HepG2 (cell line): ENCODE measurements around the gene VAC14. TPM values are rescaled to one million over a fixed set of nuclear protein-coding genes. Genes with fewer than 3 reads are reported as not detected.

Source experiments
- ATF2 ChIP-seq: sonication (generic); formaldehyde crosslinking; IDR thresholded peaks from 2 replicates; pipeline ENCODE4 v1.4.0; 2020; ENCODE audit warnings: missing genetic modification reagents
- BCL3 ChIP-seq: sonication (generic); formaldehyde crosslinking; IDR thresholded peaks from 2 replicates; pipeline ENCODE4 v1.5.1; 2020; ENCODE audit warnings: mild to moderate bottlenecking, missing genetic modification reagents, moderate library complexity
- CBX1 ChIP-seq: IDR thresholded peaks from one replicate; pipeline ENCODE4 v1.6.1; 2016; ENCODE audit warnings: antibody characterized with exemption, low read depth
- CSRNP1 ChIP-seq: sonication (generic); formaldehyde crosslinking; IDR thresholded peaks from 2 replicates; pipeline ENCODE4 v1.8.1; 2023; ENCODE audit warnings: mild to moderate bottlenecking, missing genetic modification reagents
- ELF3 ChIP-seq: IDR thresholded peaks from 2 replicates; pipeline ENCODE4 v1.6.1; 2016; ENCODE audit warnings: missing genetic modification reagents, missing compliant biosample characterization
- EZH2 ChIP-seq: conservative IDR thresholded peaks from 2 replicates; pipeline ENCODE4 v1.6.1; 2012; ENCODE audit warnings: mild to moderate bottlenecking, low read depth, low read length, moderate library complexity
- FOXO1 ChIP-seq: sonication (generic); formaldehyde crosslinking; IDR thresholded peaks from 2 replicates; pipeline ENCODE4 v1.4.0; 2020; ENCODE audit warnings: missing genetic modification reagents
- FOXP1 ChIP-seq, 2 experiments: fragments of 450-650 bp in 1 of 2; IDR thresholded peaks; 2 replicates each; pipeline ENCODE4 v1.6.1; 2017 to 2018; ENCODE audit warnings: antibody characterized with exemption in 1 of 2
- MEIS2 ChIP-seq: sonication (generic); formaldehyde crosslinking; IDR thresholded peaks from 2 replicates; pipeline ENCODE4 v1.9.0; 2021; ENCODE audit warnings: mild to moderate bottlenecking, missing genetic modification reagents
- NKX3-1 ChIP-seq: sonication (generic); formaldehyde crosslinking; IDR thresholded peaks from 2 replicates; pipeline ENCODE4 v1.5.0; 2020; ENCODE audit warnings: missing genetic modification reagents
- NR2F2 ChIP-seq: IDR thresholded peaks from 2 replicates; pipeline ENCODE4 v1.6.1; 2012; ENCODE audit warnings: low read depth, inconsistent platforms, borderline replicate concordance
- PPARG ChIP-seq: conservative IDR thresholded peaks from 2 replicates; pipeline ENCODE4 v1.6.1; 2016; ENCODE audit warnings: missing biosample characterization, missing genetic modification reagents
- PRDM15 ChIP-seq: sonication (generic); formaldehyde crosslinking; IDR thresholded peaks from 2 replicates; pipeline ENCODE4 v1.4.0; 2020; ENCODE audit warnings: missing genetic modification reagents
- PTBP1 ChIP-seq: fragments of 200-400 bp; formaldehyde crosslinking; IDR thresholded peaks from 2 replicates; pipeline ENCODE4 v1.6.1; 2018; ENCODE audit warnings: low read length, low read depth; ENCODE audit not compliant: poor library complexity, severe bottlenecking
- SP1 ChIP-seq, 2 experiments: fragments of 450-650 bp in 1 of 2; sonication (generic) in 1 of 2; formaldehyde crosslinking in 1 of 2; IDR thresholded peaks; 2 replicates each; pipeline versions ENCODE4 v1.4.0 to v1.6.1; 2016 to 2020; ENCODE audit warnings: missing genetic modification reagents in 1 of 2
- TRAFD1 ChIP-seq: sonication (generic); formaldehyde crosslinking; IDR thresholded peaks from 2 replicates; pipeline ENCODE4 v1.5.1; 2020; ENCODE audit warnings: missing genetic modification reagents, mild to moderate bottlenecking, borderline replicate concordance
- ZNF543 ChIP-seq: sonication (generic); formaldehyde crosslinking; IDR thresholded peaks from 2 replicates; pipeline ENCODE4 v1.4.0; 2020; ENCODE audit warnings: mild to moderate bottlenecking, missing genetic modification reagents
- polyA plus RNA-seq, 8 experiments: library from polyadenylated mRNA; depleted of rRNA in 3 of 8; stranded (reverse) in 7 of 8; unstranded in 1 of 8; fragments of >200 nt; fragmentation: Illumina TruSeq in 4 of 8; extraction: Trizol in 4 of 8; gene quantifications; 2 replicates each; pipeline versions ENCODE4 v1.2.1 to v1.2.3, GENCODE V29; 2011 to 2016; ENCODE audit warnings: low read depth in 4 of 8, missing spikeins in 1 of 8, mixed read lengths in 1 of 8; ENCODE audit not compliant: insufficient read depth in 1 of 8
- total RNA-seq, 5 experiments: library from RNA; depleted of rRNA; stranded (reverse); fragments of >200 nt; fragmentation: Illumina TruSeq; extraction: Trizol; gene quantifications; 2 replicates each; pipeline ENCODE4 v1.2.3, GENCODE V29; 2016; ENCODE audit warnings: low read depth in 1 of 5

The VAC14 gene
- total and polyA plus RNA-seq, 2 of the 13 experiments (the other 11 are each of a cell fraction or from before 2014, with no cell fraction given) = 23.5 to 24.6 TPM

- peak; percentile 55; the same call in 1 of the 2 replicates for TF ChIP-seq CSRNP1 (CRISPR knock-in tag)
- peak; percentile 61; the same call in 1 of the 2 replicates for TF ChIP-seq ZNF543 (CRISPR knock-in tag)
- no peak for TF ChIP-seq EZH2
- peak; percentile 81; the same call in 1 of the 2 replicates for TF ChIP-seq NKX3-1 (CRISPR knock-in tag)
- no peak for TF ChIP-seq TRAFD1
- no peak for TF ChIP-seq PRDM15 (CRISPR knock-in tag)
- TF ChIP-seq PTBP1 = peak; percentile 34
- TF ChIP-seq PPARG (CRISPR knock-in tag) = peak; percentile 55; the same call in 1 of the 2 replicates
- TF ChIP-seq BCL3 = 0 out of 2 replicates have a peak, but pooled peaks have one; percentile 33
- TF ChIP-seq FOXP1 (IDR thresholded peaks at IDR 0.05) = no peak
- no peak for TF ChIP-seq FOXP1 (CRISPR knock-in tag; IDR thresholded peaks at IDR 0.05)
- TF ChIP-seq SP1 (IDR thresholded peaks at IDR 0.05) = no peak
- TF ChIP-seq SP1 (CRISPR knock-in tag; IDR thresholded peaks at IDR 0.05) = no peak; the same call in 1 of the 2 replicates
- TF ChIP-seq CBX1 = peak; percentile 73
- peak; percentile 59; the same call in 1 of the 2 replicates for TF ChIP-seq ELF3 (CRISPR knock-in tag)
- peak; percentile 65; the same call in 1 of the 2 replicates for TF ChIP-seq MEIS2 (CRISPR knock-in tag)
- TF ChIP-seq ATF2 (CRISPR knock-in tag) = peak; percentile 68
- peak; percentile 61; the same call in 1 of the 2 replicates for TF ChIP-seq NR2F2
- TF ChIP-seq FOXO1 (CRISPR knock-in tag) = peak; percentile 72
These were observed 89.5 kb downstream of the VAC14 start (continued) for GRCh38 chr16:70711211-70712031.
